Endothelial cell (in vitro differentiated cells): ENCODE data around the gene CD300C. TPM values are rescaled to one million over a fixed set of nuclear protein-coding genes. Genes with fewer than 3 reads are reported as not detected.
"Not testable (repeated sequence)": the region's sequence is repeated elsewhere in the genome, so short reads cannot be mapped to it uniquely, and the experiment has no call there.

ENCODE experiments used
- DNase-seq: peaks from one replicate; pipeline ENCODE4 v3.0.0; 2021; ENCODE audit warnings: low spot score
- H3K27ac Mint-ChIP-seq: one replicate; pipeline ENCODE4 v1.8.0; 2021; ENCODE audit warnings: mixed read lengths, inconsistent platforms; ENCODE audit not compliant: unreplicated experiment
- H3K27me3 Mint-ChIP-seq: one replicate; pipeline ENCODE4 v1.8.0; 2021; ENCODE audit warnings: mild to moderate bottlenecking, moderate library complexity, mixed read lengths, inconsistent platforms; ENCODE audit not compliant: unreplicated experiment
- H3K36me3 Mint-ChIP-seq: one replicate; pipeline ENCODE4 v1.8.0; 2021; ENCODE audit warnings: mild to moderate bottlenecking, low read depth, mixed read lengths, inconsistent platforms; ENCODE audit not compliant: unreplicated experiment
- H3K4me1 Mint-ChIP-seq: one replicate; pipeline ENCODE4 v1.8.0; 2021; ENCODE audit warnings: mild to moderate bottlenecking, mixed read lengths, inconsistent platforms; ENCODE audit not compliant: unreplicated experiment
- H3K4me3 Mint-ChIP-seq: one replicate; pipeline ENCODE4 v1.8.0; 2021; ENCODE audit warnings: mild to moderate bottlenecking, mixed read lengths, inconsistent platforms; ENCODE audit not compliant: unreplicated experiment
- H3K9me3 Mint-ChIP-seq: one replicate; pipeline ENCODE4 v1.8.0; 2021; ENCODE audit warnings: mixed read lengths, inconsistent platforms; ENCODE audit not compliant: unreplicated experiment
- CTCF ChIP-seq: fragments of 200-600 bp; sonication (generic); IDR thresholded peaks from one replicate; pipeline ENCODE4 v1.5.0; 2021; ENCODE audit warnings: antibody characterized with exemption; ENCODE audit not compliant: unreplicated experiment
- total RNA-seq: library from RNA; stranded (reverse); fragmentation: NEBNext Ultra II Directional; extraction: Animal tissue kit (Norgen Biotek cat#: 25700); gene quantifications from one replicate; pipeline ENCODE4 v1.2.1, GENCODE V29; 2021; ENCODE audit not compliant: unreplicated experiment

Gene CD300C
- total RNA-seq, 1 donor from 2014 or later = not detected

GRCh38 chr17:74574489-74575142, 28.7 kb upstream of the CD300C start:
- H3K36me3 Mint-ChIP-seq = no peaks in the 10 kb centered on the region
- no peaks in the 10 kb centered on the region for H3K9me3 Mint-ChIP-seq
- DNase-seq = no peak
- H3K27ac Mint-ChIP-seq = no peak overlapping the region
- no peaks in the 10 kb centered on the region for H3K27me3 Mint-ChIP-seq
- no peak for TF ChIP-seq CTCF
- peaks cover 3% of the 10 kb centered on the region for H3K4me1 Mint-ChIP-seq
- no peak overlapping the region for H3K4me3 Mint-ChIP-seq

GRCh38 chr17:74573635-74574034, 27.7 kb upstream of the CD300C start:
- not testable (repeated sequence) for H3K27ac Mint-ChIP-seq, H3K36me3 Mint-ChIP-seq, H3K4me3 Mint-ChIP-seq, DNase-seq, H3K27me3 Mint-ChIP-seq, H3K9me3 Mint-ChIP-seq, H3K4me1 Mint-ChIP-seq

- Mint-ChIP-seq H3K36me3 (peaks cover 2% of the 10 kb centered on the region), H3K27me3 (peaks cover 2% of the 10 kb centered on the region), H3K27ac (no peak overlapping the region), H3K9me3 (no peaks in the 10 kb centered on the region), H3K4me3 (no peak overlapping the region), H3K4me1 (no peaks in the 10 kb centered on the region)
- no peak for TF ChIP-seq CTCF
- DNase-seq = no peak
Measured at GRCh38 chr17:74573169-74573568, 27.3 kb upstream of the CD300C start.

- peaks cover 3% of the 10 kb centered on the region for H3K36me3 Mint-ChIP-seq
- H3K27me3 Mint-ChIP-seq = peaks cover 2% of the 10 kb centered on the region
- DNase-seq = no peak
- no peaks in the 10 kb centered on the region for H3K9me3 Mint-ChIP-seq
- H3K4me1 Mint-ChIP-seq = no peaks in the 10 kb centered on the region
- no peak for TF ChIP-seq CTCF
- H3K27ac Mint-ChIP-seq = no peak overlapping the region
- H3K4me3 Mint-ChIP-seq = no peak overlapping the region
Measured at GRCh38 chr17:74571621-74572270, 25.8 kb upstream of the CD300C start.

DNA sequence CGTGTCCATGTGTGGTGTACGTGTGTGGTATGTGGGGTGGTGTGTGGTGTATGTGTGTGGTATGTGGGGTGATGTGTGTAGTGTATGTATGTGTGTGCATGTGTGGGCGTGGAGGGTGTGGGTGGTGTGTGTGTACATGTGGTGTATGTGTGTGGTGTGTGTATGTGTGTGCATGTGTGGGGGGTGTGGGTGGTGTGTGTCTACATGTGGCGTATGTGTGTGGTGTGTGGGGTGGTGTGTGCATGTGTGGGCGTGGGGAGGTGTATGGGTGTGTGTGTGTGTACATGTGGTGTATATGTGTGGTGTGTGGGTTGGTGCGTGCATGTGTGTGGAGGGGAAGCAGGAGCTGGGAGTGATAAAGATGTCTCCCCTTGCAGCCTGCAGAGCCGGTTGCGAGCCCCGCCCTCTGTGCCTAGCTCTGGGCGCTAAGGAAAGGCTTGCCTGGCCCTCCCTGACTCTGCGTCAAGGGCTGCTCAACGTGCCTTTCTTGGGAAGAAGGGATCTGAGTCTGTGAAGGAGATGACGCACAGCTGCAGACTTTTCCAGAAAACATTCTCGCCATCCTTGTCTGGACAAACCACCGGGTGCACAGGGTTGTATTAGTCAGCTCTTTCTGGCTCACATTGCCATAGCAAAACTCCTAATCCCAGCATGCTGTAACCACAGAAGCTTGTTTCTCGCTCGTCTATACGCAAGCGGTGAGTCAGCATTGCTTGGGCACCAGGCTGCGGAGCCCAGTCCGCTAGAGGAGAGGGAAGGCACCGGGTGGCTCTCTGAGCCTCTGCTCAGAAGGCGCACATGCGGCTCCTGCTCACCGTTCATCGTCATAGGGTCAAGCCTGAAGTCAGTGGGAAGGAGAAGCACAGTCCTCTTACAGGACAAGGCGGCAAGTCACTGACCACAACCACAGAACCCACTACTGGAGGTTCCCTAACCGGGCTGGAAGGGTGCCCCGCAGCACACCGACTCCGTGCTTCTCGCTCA, 23.4 kb upstream of the CD300C start:
- H3K36me3 Mint-ChIP-seq = peaks cover 3% of the 10 kb centered on the region
- no peak for DNase-seq
- no peaks in the 10 kb centered on the region for H3K9me3 Mint-ChIP-seq
- H3K4me1 Mint-ChIP-seq = no peaks in the 10 kb centered on the region
- peaks cover 4% of the 10 kb centered on the region for H3K27me3 Mint-ChIP-seq
- no peak for TF ChIP-seq CTCF
- H3K4me3 Mint-ChIP-seq = no peak overlapping the region
- no peak overlapping the region for H3K27ac Mint-ChIP-seq
